ENCODE measurements around the gene HIRA.

DNA sequence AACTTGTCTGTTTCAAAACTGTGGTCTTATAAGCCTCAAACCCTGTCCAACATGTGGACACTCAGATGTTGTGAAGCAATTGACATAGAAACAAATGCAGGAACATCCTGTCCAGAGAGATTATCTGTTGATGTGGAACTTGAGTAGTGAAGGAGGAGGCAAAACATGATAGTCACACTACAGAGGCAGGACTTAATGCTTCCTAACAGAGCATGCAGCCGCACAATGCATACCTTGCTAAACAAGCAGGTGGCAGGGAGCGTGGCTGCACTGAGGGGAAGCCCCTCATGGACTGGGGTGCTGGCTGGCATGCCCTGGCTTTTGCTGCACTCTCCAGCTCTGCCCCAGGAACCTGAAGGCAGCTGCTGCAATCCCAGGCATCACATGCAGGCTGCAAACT lies 10.6 kb upstream of the HIRA start:
- no peak for TF ChIP-seq POLR2A (IDR thresholded peaks at IDR 0.05)
- TF ChIP-seq, protein P1, sequence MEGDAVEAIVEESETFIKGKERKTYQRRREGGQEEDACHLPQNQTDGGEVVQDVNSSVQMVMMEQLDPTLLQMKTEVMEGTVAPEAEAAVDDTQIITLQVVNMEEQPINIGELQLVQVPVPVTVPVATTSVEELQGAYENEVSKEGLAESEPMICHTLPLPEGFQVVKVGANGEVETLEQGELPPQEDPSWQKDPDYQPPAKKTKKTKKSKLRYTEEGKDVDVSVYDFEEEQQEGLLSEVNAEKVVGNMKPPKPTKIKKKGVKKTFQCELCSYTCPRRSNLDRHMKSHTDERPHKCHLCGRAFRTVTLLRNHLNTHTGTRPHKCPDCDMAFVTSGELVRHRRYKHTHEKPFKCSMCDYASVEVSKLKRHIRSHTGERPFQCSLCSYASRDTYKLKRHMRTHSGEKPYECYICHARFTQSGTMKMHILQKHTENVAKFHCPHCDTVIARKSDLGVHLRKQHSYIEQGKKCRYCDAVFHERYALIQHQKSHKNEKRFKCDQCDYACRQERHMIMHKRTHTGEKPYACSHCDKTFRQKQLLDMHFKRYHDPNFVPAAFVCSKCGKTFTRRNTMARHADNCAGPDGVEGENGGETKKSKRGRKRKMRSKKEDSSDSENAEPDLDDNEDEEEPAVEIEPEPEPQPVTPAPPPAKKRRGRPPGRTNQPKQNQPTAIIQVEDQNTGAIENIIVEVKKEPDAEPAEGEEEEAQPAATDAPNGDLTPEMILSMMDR (IDR thresholded peaks at IDR 0.05) = no peak
